EH (cell line): ENCODE data around the gene PSD4.
A peak's percentile ranks its signal among the peaks of the same experiment; 100 is the strongest.

ENCODE experiments used
- DNase-seq: peaks from one replicate; pipeline ENCODE4 v3.0.0-alpha.2; 2015; ENCODE audit warnings: low read depth

Gene PSD4

GRCh38 chr2:113207021-113207420, 33.2 kb downstream of the PSD4 start:
- DNase-seq: no peak

GRCh38 chr2:113208396-113208795, 34.6 kb downstream of the PSD4 start:
- DNase-seq: no peak

- DNase-seq: peak; percentile 82
Measured at GRCh38 chr2:113209011-113209645, 35.4 kb downstream of the PSD4 start.

- DNase-seq: no peak
Measured at GRCh38 chr2:113209646-113210171, 35.9 kb downstream of the PSD4 start.

- peak; percentile 91 for DNase-seq
Measured at GRCh38 chr2:113211226-113212105, 37.7 kb downstream of the PSD4 start.

- no peak for DNase-seq
Measured at GRCh38 chr2:113212245-113213060, 38.7 kb downstream of the PSD4 start.

GRCh38 chr2:113213061-113213930, 39.5 kb downstream of the PSD4 start:
- no peak for DNase-seq

- no peak for DNase-seq
Measured at GRCh38 chr2:113214141-113214540, 40.4 kb downstream of the PSD4 start.

- no peak for DNase-seq
Measured at GRCh38 chr2:113215056-113215455, 41.3 kb downstream of the PSD4 start.

- DNase-seq: no peak
Measured at GRCh38 chr2:113216321-113216720, 42.5 kb downstream of the PSD4 start.

GRCh38 chr2:113216891-113217454, 43.2 kb downstream of the PSD4 start:
- no peak for DNase-seq

- DNase-seq: no peak
Measured at GRCh38 chr2:113217455-113218282, 43.9 kb downstream of the PSD4 start.

- peak; percentile 75 for DNase-seq
Measured at GRCh38 chr2:113218283-113219091, 44.7 kb downstream of the PSD4 start.

- no peak for DNase-seq
Measured at GRCh38 chr2:113219092-113219441, 45.3 kb downstream of the PSD4 start.

- no peak for DNase-seq
Measured at GRCh38 chr2:113219525-113219888, 45.7 kb downstream of the PSD4 start.

- peak; percentile 69 for DNase-seq
Measured at GRCh38 chr2:113219889-113220641, 46.3 kb downstream of the PSD4 start.

- DNase-seq: no peak
Measured at GRCh38 chr2:113220970-113221708, 47.4 kb downstream of the PSD4 start.

- no peak for DNase-seq
Measured at GRCh38 chr2:113221846-113222245, 48.1 kb downstream of the PSD4 start.
